GM18511 (cell line): ENCODE data around the gene SETD5.
"Not testable (repeated sequence)": the region's sequence is repeated elsewhere in the genome, so short reads cannot be mapped to it uniquely, and the experiment has no call there.

Source experiments
- ATAC-seq: cut with Tn5 transposase; IDR thresholded peaks from one replicate; pipeline ENCODE4 v1.9.1; 2021; ENCODE audit warnings: mild to moderate bottlenecking, moderate library complexity; ENCODE audit not compliant: unreplicated experiment

Gene SETD5

GRCh38 chr3:9455596-9456131 is 58.2 kb downstream of the SETD5 start:
- ATAC-seq: no peak

- ATAC-seq: no peak
These were observed 70.0 kb downstream of the SETD5 start for GRCh38 chr3:9467451-9467850.

GRCh38 chr3:9468460-9468859 is 71.0 kb downstream of the SETD5 start:
- no peak for ATAC-seq

- no peak for ATAC-seq
These were observed 72.6 kb downstream of the SETD5 start for GRCh38 chr3:9469986-9470385.

DNA sequence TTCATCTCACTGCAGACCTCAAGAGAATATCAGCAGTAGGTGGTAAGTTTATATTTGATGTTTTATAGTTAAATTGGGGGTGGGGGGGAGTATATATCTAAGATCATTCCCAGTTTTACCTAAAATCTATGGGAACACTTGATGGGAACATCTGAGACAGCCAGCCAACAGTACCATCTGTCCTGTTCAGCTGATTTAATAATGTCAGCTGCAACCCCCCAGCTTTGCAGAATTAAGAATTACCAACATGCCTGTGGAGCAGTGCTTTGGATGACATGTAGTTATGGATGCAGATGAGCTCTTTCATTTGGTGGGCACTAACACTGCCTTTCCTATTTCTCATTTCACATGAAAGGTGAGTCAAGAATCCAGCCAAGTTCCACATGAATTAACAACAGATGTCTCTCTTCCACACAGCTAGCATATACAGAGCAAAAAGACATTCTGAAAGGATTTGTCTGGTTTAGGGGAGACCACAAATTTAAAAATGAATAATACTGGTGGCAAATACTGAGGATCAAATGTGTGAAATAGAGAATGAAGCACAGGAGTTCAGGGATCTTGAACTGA is 76.2 kb downstream of the SETD5 start:
- no peak for ATAC-seq

GRCh38 chr3:9474482-9474881 is 77.1 kb downstream of the SETD5 start:
- ATAC-seq: no peak

- ATAC-seq: no peak
These were observed 79.5 kb downstream of the SETD5 start for GRCh38 chr3:9476935-9477334.

DNA sequence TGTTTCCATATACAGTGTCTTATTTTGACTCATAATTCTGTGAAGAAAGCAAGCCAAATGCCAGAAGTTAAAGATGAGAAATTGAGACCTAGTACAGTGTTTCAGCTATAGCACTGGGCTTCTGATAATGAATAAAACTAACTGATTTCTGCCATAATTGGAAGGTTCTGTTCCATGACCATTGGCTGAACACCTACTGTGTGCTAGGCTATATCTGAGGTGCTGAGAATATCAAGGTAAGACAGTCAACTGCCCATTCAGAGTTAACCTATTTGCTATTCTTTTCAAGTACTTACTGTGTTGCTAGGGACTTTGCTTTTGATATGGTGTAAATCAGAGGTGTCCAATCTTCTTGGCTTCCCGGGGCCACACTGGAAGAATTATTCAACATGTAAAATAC is 82.8 kb downstream of the SETD5 start:
- no peak for ATAC-seq

GRCh38 chr3:9485248-9485647 is 87.8 kb downstream of the SETD5 start:
- ATAC-seq: no peak

- ATAC-seq: no peak
These were observed 94.1 kb downstream of the SETD5 start for GRCh38 chr3:9491506-9491905.

DNA sequence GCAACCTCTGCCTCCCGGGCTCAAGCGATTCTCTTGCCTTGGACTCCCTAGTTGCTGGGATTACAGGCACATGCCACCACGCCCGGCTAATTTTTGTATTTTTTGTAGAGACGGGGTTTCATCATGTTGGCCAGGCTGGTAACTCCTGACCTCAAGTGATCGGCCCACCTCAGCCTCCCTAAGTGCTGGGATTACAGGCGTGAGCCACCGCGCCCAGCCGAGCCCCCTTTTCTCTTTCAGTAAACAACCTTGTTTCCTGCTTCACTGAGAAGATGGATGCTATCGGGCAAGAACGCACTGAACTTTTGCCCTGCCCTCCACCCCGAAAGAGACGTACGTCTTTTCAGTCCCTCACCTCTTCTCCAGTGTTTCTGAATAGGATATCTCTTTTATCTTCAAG is 96.6 kb downstream of the SETD5 start:
- ATAC-seq: not testable (repeated sequence)

GRCh38 chr3:9496893-9497292 is 99.5 kb downstream of the SETD5 start:
- no peak for ATAC-seq

DNA sequence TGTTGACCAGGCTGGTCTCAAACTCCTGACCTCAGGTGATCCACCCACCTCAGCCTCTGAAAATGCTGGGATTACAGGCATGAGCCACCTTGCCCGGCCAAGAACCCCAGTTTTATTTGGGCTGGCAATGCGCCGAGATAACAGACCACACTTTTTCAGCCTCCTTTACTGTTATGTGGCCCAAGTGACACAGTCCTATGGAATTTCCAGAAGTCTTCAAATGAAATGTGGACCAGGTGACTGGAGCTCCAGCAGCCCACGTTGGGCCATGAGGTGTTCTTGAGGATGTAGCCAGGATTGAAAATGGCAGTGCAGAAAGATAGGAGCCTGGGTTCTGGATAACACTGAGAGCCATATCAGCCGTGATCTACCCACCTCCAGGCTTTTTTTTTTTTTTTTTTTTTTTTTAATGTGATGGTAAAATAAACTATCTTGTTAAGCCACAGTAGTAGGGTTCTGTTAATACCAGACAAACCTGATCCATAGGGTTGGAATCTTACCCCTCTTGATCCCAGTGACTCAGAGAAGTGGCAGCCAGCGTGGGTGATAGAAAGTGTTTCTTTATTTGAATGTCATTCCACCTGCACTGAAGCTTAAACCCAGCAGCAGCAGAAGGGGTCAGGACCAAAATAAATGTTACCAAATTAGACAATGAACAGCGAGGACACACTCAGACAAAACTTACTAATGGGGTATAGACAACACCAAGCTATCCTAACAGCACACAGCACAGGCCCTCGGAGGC is 100.6 kb downstream of the SETD5 start:
- ATAC-seq: no peak

DNA sequence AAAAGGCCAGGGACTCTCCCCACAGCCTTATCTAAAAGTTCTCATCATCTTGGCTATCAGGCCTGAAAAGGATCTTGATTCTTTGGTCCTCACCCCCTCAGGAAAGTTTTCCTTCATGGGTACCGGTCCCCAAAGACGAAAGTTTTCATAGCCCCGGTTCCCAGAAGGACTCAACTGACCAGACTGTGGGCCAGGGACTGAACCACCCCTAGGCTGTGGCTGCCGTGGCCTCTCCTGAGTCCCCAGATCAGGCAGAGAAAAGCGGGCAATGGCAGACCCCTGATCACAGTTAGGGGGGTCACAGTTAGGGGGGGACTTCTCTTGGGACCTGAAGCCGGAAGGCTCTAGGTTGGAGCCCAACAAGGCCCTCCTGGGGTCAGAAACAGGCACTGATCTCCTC is 101.4 kb downstream of the SETD5 start:
- no peak for ATAC-seq

DNA sequence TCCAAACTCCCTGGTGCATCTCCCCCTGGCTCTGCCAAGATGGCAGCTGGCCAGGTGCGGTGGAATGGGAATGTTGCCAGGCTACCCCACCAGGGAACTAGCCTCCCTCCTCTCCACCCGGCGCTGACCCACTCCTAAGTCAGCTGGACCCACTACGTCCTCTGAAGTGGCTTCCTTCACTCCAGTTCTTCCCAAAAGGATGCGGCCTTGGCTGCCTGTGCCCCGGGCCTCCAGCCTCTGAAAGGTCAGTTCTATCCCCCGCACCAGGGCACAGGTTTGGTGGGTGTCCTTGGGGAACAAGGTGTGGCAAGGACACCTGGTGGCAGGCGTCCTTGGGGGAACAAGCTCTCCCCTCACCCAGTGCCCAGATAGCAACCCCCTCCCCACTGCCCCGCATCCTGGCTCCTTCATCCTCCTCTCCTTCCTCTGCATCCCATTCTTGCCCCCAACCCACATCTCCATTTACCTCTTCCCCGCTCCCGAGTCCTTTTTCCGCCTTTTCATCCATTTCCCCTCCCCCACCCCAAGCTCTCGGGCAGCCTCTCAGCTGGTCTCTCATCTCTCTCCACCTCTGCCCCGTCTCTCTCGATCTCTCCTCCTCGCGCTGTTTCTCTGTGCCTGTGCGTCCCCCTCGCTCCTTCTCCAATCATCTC is 102.2 kb downstream of the SETD5 start:
- ATAC-seq: no peak

- ATAC-seq: peak; percentile 61
These were observed 103.0 kb downstream of the SETD5 start for GRCh38 chr3:9500108-9501050.

DNA sequence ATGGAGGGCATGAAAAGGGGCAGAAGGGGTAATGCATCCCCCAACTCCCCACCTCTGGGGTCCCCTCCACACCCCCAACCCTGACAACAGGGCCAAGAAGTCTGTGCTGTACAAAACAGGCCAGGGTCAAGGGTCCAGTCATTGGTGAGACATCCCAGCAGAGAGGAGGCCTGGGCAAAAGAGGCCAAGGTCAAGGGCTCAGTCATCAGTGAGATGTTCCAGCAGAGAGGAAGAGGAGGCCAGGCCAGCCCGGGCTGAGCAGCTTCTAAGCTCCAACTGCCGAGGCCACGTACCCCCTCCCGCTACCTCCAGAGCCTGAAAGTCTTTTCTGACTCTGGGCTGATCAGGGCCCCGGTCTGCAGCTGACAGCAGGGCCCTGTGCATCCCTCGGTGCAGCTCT is 103.8 kb downstream of the SETD5 start:
- ATAC-seq: no peak

DNA sequence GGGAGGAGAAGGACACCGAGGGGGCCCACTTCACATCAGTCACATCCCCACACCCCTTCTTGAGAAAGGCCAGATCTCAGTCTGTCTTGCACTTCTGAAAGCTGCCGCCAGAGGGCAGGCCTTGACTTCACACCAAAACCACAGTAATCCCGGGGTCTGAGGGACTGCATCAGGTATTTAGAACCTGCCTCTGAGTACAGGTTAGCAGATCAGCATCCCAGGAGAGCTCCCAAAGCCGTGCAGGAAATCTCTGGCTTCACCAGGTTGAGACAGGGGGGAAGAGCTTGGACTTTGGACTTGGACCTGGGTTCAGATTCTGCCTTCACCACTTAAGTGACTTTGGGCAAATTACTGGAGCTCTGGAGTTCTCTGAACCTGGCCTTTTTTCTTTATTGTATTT is 105.9 kb downstream of the SETD5 start:
- ATAC-seq: peak; percentile 47

DNA sequence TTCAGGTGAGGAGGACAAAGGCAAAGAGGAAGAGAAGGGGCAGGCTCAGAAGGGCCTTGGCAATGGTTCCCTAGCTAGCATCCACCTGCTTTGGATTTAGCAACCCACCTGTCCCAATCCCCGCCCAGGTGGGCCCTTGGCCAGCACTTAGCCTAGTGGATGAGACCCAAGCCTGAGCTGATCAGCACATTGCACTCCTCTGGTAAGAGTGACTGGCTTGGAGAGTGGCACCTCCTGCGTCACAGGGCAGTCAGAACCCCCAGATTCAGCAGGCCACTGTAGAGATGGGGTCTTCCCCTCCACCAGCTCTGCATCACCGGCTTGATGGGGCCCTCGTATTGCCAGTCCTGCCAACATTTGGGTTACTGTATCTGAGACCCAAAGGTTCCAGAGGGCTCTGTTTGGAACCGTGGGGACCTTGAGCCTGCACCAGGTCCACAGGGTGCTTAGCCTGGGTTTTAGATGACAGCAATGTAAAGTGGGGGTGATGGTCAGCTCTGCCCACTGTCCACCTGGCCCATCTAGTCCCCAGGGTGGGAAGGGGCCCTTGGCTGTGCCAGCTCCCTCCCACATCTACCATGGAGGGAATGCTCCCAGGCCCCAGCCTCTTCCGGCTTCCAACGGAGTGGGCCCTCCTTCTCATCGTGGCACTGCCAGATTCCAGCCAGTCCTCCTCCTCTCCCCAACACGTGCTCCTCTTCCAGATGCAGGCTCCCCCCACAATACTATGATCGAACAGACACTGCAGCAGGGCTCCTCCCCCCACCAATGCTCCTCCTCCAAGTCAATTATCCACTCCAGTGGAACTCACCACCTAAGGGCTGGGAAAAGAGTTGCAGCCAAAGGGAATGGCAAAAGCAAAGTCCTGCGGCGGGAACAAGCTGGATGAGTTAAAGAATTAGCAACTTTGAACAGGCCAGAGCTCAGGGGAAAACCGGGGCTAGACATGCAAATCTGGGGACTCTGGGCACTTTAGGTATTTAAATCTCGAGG is 110.5 kb downstream of the SETD5 start:
- no peak for ATAC-seq

DNA sequence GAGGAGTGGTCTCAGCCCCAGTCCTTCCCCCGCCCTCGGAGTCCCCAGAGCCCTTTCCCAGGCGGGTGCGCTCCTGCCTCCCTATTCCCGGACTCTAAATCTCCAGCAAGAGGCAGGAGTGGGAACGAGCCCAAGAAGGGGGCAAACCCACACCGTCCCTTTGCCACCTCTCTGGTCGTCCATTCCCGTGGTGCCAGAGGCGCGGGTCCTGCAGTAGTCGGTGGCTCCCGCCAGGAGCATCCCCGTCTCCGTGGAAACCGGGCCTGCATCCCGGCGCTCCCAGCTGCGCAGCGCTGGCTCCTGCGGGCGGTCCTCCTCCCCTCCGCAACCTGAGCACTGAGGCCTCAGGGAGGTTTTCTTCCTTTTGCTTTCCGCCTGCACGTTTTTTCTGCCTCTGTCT is 111.4 kb downstream of the SETD5 start:
- ATAC-seq: no peak
